GM12801 (cell line): ENCODE results near the gene CDKN2C.

ENCODE experiments used
- TF ChIP-seq, protein P1 (sequence below): IDR thresholded peaks from one replicate; pipeline ENCODE4 v1.5.1; 2011; ENCODE audit warnings: control low read depth; ENCODE audit not compliant: insufficient read length; ENCODE audit errors: extremely low read depth

Gene CDKN2C

DNA sequence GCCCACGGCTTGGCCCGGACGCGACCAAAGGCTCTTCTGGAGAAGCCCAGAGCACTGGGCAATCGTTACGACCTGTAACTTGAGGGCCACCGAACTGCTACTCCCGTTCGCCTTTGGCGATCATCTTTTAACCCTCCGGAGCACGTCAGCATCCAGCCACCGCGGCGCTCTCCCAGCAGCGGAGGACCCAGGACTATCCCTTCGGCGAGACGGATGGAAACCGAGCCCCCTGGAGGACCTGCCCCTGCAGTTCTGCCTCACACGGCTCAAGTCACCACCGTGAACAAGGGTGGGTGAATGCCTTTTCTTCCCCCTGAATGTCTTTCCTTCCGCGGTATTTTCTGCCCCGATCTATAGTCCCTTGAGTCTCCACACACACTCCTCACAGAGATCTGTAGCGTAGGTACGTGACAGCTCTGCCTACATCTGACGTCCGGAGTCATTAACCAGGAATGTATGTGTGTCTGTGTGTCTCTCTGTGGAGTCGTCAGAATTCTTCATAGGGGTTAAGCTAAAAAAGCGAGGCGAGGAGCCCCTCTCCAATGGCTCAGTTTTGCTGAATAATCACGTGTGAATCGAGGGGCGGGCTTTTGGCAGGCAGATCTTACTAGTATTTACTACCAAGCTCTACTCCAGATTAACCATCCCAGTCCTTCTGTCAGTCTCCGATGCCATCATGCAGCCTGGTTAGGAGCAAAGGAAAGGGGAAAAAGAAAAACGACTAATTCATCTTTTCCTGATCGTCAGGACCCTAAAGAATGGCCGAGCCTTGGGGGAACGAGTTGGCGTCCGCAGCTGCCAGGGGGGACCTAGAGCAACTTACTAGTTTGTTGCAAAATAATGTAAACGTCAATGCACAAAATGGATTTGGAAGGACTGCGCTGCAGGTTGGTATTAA, at the start of gene CDKN2C:
Gene CDKN2C (plus strand): TSS at position 635 of the 898 bp plus-strand sequence. CDS start 124 bp downstream, at position 759.
- TF ChIP-seq, protein P1, sequence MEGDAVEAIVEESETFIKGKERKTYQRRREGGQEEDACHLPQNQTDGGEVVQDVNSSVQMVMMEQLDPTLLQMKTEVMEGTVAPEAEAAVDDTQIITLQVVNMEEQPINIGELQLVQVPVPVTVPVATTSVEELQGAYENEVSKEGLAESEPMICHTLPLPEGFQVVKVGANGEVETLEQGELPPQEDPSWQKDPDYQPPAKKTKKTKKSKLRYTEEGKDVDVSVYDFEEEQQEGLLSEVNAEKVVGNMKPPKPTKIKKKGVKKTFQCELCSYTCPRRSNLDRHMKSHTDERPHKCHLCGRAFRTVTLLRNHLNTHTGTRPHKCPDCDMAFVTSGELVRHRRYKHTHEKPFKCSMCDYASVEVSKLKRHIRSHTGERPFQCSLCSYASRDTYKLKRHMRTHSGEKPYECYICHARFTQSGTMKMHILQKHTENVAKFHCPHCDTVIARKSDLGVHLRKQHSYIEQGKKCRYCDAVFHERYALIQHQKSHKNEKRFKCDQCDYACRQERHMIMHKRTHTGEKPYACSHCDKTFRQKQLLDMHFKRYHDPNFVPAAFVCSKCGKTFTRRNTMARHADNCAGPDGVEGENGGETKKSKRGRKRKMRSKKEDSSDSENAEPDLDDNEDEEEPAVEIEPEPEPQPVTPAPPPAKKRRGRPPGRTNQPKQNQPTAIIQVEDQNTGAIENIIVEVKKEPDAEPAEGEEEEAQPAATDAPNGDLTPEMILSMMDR: no peak

DNA sequence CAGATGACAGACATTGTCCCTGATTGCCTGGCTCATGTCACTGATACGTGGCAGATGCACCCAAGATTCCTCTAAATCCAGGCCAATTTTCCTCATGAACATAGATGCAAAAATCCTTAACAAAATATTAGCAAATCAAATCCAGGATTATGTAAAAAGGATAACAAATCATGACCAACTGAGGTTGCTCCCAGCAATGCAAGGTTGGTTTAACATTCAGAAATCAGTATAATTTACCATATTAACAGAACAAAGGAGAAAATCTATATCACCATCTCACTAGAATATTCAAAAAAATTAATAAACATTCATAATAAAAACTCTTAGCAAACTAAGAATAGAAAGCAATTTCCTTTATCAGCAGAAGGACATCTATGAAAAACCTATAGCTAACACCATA, 49.6 kb upstream of the CDKN2C start:
- TF ChIP-seq, protein P1: no peak

DNA sequence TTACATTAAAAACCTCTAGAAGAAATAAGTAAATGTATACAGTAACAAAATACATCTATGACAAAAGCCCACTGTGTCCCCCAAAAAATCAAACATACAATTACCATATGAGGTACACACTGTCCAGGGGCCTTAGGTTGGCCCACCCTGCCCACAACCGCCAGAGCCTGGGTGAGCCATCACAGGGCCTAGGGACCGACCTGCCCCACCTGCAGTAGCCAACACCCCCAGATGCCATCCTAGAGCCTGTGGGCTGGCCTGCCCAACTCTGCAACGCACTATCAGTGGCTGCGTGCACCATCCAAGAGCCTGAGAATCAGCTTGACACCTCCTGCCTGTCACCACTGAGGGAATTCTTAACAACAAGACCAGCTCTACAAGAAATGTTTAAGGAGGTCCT, 49.0 kb upstream of the CDKN2C start:
- TF ChIP-seq, protein P1: no peak

DNA sequence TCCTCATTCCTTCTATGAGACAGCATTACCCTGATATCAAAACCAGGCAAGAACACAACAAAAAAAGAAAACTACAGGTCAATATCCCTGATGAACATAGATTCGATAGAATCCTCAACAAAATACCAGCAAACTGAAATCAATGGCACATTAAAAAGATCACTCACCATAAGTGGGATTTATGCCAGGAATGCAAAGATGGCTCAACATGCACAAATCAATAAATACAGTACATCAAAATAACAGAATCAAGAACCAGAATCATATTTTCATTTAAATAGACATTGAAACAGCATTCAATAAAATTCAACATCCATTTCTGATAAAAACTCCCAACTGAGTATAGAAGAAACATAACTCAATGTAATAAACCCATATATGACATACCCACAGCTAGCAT, 46.5 kb upstream of the CDKN2C start:
- TF ChIP-seq, protein P1: no peak

DNA sequence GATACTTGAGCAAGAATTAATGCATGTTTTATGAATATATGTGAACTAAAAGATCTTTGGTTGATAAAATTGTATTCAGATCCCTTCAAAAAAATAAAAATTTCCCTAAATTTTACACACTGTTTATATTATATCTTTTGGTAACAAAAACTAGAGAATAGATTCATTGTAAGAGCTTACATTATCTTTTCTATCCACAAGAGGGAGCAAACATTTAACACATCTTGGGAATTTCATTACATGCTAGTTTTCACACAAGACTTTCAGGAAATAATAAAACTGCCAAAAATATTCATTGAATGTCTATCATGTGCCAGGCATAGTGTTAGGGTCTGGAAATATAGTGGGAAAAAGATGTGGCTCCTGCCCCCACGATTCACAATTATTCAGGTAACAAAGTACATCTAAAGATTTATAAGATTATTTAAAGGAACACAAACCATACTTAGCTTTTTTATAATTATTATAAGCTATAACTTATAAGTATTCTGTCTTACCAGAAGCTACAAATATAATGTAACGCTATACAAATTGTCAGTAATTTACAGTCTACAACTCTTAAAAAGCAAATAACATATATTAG, 40.6 kb upstream of the CDKN2C start:
- TF ChIP-seq, protein P1: no peak

DNA sequence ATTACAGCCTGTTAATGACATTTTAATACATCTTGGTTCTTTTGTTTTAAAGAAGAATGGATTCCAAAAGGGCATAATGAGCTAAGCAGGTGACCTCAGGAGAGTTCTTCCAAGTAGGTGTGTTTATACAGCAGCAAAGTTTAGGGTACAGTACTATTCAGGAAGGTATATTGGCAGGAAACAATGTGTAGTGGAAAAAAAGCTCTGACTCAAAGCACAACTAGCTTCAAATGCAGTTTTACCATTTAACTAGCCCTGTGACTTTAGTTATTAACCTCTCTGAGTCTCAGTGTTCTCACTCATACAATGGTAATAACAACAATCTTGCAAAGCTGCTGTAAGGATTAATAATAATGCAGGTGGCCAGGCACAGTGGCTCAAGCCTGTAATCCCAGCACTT, 39.9 kb upstream of the CDKN2C start:
- TF ChIP-seq, protein P1: no peak

DNA sequence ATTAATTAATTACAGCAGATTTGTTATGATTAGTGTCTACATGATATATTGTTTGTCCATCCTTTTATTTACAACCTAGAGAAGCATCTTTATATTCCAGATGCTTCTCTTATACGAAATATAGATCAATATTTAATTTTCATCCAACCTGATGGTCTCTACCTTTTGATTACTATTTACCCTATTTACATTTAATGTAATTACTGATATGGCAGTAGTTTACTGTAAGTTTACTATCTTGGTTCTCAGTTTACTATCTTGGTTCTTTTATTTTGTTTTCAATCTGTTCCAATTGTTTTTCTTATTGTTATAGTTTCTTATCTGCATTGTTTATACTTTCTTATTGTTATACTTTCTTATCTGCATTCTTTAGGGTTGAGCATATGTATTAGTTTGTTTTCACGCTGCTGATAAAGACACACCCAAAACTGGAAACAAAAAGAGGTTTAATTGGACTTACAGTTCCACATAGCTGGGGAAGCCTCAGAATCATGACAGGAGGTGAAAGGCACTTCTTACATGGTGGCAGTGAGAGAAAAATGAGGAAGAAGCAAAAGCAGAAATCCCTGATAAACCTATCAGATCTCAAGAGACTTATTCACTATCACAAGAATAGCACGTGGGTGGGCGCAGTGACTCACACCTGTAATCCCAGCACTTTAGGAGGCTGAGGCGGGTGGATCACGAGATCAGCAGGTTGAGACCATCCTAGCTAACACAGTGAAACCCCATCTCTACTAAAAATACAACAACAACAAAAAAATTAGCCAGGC, 38.9 kb upstream of the CDKN2C start:
- TF ChIP-seq, protein P1: no peak
